Measurements from ENCODE around the gene RDH13.
"Not testable (repeated sequence)": the region's sequence is repeated elsewhere in the genome, so short reads cannot be mapped to it uniquely, and the experiment has no call there.

Gene RDH13

GRCh38 chr19:55015126-55015525, 47.8 kb downstream of the RDH13 start:
- DNase-seq (ENCODE audit: low spot score) = no peak

- no peak for DNase-seq (ENCODE audit: low spot score)
Measured at GRCh38 chr19:55014714-55015113, 48.2 kb downstream of the RDH13 start.

- no peak for DNase-seq (ENCODE audit: low spot score)
Measured at GRCh38 chr19:55013596-55013995, 49.4 kb downstream of the RDH13 start.

GRCh38 chr19:55012306-55012705, 50.6 kb downstream of the RDH13 start:
- DNase-seq (ENCODE audit: low spot score) = no peak

- DNase-seq (ENCODE audit: low spot score) = not testable (repeated sequence)
Measured at GRCh38 chr19:55010561-55010960, 52.4 kb downstream of the RDH13 start.

GRCh38 chr19:55008781-55009180, 54.2 kb downstream of the RDH13 start:
- DNase-seq (ENCODE audit: low spot score) = not testable (repeated sequence)

- not testable (repeated sequence) for DNase-seq (ENCODE audit: low spot score)
Measured at GRCh38 chr19:55008189-55008588, 54.8 kb downstream of the RDH13 start.

- not testable (repeated sequence) for DNase-seq (ENCODE audit: low spot score)
Measured at GRCh38 chr19:55007537-55007936, 55.4 kb downstream of the RDH13 start.

- not testable (repeated sequence) for DNase-seq (ENCODE audit: low spot score)
Measured at GRCh38 chr19:55006795-55007194, 56.2 kb downstream of the RDH13 start.

- DNase-seq (ENCODE audit: low spot score) = peak; percentile 58
Measured at GRCh38 chr19:55005684-55006488, 57.1 kb downstream of the RDH13 start.

- no peak for DNase-seq (ENCODE audit: low spot score)
Measured at GRCh38 chr19:55000761-55001160, 62.2 kb downstream of the RDH13 start.

GRCh38 chr19:54998751-54999239, 64.2 kb downstream of the RDH13 start:
- DNase-seq (ENCODE audit: low spot score) = not testable (repeated sequence)

GRCh38 chr19:54995561-54995960, 67.4 kb downstream of the RDH13 start:
- DNase-seq (ENCODE audit: low spot score) = no peak
